Measurements from ENCODE around the gene TRPT1.

GRCh38 chr11:64220798-64221197 is 5.2 kb downstream of the TRPT1 start:
- no peak for TF ChIP-seq CTCF (IDR thresholded peaks at IDR 0.05; ENCODE audit: low read length)
- no peak for TF ChIP-seq EZH2 (IDR thresholded peaks at IDR 0.05; ENCODE audit: borderline replicate concordance, low read length)
